NCI-H2107 treated with DMSO at 0.1 percent for 48 hours (cell line): ENCODE data around the gene DKC1.

Experiments used
- DNase-seq: peaks from one replicate; lab custom pipeline; 2025; ENCODE audit not compliant: unreplicated experiment; lab: John Stamatoyannopoulos, UW

DKC1 gene

DNA sequence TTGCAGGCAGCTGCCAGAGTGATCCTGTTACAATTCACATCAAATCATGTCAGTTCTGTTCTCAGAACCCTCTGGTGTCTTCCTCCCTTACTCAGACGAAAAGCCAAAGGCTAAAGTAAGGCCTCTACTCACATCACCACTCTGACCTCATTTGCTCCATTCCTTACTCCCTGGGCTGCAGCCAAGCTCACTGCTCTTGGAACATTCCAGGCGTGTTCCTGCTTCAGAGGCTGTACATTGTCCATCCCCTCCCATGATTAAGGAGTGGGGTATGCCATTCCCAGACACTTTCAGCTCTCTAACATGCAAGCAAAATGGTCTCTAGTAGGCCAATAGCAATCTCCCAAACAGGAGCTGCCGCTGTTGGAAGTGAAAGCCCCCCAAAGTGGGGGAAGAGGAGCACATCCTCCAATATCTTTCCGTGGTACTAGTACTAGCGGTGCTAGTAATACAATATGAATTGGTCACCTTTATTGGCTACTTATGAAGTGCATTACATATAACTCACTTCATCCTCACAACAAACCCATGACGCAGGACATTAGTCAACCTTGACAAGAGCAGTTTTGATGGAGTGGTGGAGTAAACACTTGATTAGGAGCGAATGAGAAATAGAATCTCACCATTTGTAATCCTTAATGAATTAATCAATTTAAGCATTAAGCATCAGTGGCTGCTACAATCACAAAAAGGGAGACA lies 26.8 kb upstream of the DKC1 start:
- no peak for DNase-seq

GRCh38 chrX:154737136-154737535 lies 25.5 kb upstream of the DKC1 start:
- DNase-seq = no peak

GRCh38 chrX:154738011-154738738 lies 24.5 kb upstream of the DKC1 start:
- no peak for DNase-seq

DNA sequence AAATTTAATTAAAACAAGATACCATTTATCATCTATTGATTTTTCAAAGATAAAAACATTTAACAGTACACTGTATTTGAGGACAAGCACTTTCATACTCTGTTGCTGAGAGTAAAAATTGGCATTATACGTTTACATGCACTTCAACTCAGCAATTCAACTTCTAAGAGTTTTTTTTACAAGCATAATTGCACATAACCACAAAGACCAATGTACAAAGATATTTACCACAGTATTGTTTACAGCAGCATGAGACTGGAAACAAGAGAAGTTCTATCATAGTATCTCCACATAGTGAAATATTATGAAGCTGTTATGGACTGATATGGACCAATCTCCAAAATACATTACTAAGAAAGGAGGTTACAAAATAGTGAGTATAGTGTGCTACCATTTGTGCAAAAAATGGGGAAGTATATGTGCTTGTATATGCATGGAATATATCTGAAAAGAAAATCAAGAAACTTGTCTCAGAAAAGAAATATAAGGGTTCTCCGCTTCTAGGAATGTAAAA lies 22.7 kb upstream of the DKC1 start:
- no peak for DNase-seq

DNA sequence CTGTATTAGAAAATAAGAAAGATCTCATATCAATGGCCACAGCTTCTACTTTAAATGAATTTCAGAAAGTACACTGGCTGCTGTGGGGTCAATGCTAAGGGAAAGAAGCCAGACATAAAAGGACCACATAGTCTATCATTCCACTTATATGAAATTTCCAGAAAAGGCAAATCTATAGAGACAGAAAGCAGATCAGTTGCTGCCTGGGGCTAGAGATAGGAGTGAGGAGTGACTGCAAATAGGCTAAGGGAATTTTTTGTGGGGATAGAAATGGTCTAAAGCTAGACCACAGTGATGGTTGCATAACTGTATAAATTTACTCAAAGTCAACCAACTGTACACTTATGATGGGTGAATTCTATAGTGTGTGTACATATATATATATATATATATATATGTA lies 20.1 kb upstream of the DKC1 start:
- no peak for DNase-seq

DNA sequence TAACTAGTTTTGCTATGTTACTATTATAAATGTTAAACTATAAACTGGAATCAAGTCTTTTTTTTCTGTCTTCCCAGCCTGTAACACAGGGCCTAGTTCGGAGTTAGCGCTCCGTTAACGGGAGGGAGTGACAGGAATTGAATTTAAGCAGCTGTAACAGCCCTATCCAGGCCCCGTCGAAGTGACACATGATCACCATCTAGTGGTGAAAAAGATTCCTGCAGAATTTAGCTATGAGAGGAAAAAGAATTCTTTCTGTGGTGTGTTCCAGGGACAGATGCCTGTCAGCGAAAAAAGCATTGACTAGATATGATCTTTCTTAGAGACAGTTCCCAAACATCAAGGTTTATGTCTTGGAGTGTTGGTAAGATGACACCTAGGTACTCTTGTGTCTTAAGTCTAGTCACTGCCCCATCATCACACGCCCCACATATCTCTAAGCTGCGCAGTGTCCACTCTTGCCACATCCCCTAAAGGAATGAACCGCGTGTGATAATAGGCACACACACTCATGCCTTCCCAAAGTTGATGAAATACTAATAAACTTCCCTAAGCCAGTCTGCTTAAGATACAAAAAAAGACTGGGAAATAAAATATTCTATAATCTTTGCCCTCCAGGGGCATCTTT lies 13.8 kb upstream of the DKC1 start:
- DNase-seq = peak; percentile 71

GRCh38 chrX:154749856-154750255 lies 12.8 kb upstream of the DKC1 start:
- no peak for DNase-seq

DNA sequence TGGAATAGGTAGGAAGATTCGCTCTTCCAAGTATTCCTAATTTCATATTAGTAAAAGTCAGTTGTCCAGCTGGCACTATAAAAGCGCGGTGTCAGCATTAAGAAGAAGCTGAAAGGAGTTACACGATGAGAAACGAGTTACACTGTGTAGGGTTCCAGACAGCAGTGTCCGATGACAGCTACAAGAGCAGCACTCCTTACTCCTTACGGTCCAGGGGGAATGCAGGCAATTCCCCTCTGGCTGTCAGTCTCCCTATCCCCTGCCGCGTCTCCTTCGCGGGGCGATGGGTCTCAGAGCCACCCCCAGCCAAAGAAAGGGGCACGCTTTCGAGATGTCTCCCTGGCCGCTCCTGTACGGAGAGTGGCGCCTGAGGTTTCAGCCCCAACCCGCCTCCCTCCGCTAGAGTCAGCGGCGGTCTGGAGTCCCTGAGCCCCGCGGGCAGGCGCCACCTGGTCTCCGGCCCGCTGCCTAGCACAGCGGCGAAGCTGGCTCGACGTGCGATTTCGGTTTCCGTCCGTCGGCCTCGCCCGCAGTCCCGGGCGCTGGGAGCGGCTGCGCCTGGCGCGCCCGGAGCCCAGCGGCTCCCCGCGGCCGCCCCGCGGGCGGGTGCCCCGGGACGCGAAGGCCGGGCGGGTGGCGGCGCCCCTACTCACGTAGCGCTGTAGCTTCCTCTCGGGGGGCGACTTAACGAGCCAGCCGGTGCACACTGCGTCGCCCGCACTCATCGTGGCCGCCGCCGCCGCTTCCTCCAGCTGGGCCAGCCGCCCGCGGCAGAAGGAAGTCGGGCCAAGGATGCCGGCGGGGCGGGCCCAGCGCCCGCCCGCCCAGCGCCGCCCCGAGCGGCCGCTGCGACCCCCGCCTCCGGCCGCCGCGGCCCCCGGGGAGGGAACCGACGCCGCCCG lies 12.1 kb upstream of the DKC1 start, which contains the start of gene GAB3:
Gene GAB3 (minus strand): TSS at position 777 of the 902 bp plus-strand sequence. CDS start 52 bp downstream, at position 725.
- DNase-seq = peak; percentile 21

DNA sequence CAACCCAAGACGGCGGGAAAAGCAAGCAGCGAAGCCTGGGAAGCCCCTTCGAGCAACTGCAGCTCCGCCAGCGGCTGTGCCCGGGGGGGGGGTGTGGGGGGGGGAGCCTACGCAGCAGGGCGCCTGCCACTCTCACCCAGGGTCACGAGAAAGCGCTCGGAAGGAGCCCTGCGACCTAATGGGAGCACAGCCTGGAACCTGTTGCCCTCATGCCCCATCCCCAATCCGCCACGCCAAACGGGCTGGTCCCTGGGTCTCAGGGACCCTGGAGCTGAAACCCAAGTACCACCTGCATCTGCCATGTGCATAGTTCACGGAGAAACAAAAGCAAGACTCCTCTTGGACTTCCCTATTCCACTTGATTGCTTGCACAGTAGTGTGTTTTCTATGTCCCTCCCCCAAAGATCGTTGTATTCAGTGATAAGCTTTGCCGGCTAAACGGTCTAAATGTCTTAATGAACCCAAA lies 11.4 kb upstream of the DKC1 start:
- no peak for DNase-seq

DNA sequence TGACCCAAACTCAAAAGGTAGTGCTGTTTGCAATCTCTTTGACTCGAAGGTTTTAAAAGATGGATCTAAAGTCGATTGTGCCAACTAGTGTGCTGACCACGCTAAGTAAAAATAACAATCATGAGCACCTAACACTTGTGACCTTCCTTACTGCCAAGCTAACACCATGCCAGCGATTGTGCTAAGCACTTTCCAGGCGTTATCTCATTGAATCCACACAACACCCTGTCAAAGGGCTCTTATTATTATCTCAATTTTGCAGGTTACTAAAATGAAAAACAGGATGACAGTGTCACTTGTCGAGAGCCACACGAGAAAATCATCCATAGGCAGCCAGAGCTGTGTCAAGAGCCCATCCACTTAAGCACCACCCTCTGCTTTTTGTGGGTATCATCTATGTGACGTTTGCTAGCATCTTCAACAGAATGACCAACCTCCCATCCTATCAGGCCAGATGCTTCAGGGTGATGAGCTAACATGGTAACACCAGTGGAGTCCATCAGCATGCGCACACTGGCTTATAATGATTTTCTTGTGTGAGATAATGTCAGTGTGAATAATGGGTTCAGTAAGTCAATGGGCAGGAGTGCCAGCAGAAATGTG lies 10.9 kb upstream of the DKC1 start:
- DNase-seq = no peak

- no peak for DNase-seq
These were observed 4.0 kb upstream of the DKC1 start for GRCh38 chrX:154758696-154759095.

- peak; percentile 41 for DNase-seq
These were observed 607 bp upstream of the DKC1 start for GRCh38 chrX:154761977-154762536.

DNA sequence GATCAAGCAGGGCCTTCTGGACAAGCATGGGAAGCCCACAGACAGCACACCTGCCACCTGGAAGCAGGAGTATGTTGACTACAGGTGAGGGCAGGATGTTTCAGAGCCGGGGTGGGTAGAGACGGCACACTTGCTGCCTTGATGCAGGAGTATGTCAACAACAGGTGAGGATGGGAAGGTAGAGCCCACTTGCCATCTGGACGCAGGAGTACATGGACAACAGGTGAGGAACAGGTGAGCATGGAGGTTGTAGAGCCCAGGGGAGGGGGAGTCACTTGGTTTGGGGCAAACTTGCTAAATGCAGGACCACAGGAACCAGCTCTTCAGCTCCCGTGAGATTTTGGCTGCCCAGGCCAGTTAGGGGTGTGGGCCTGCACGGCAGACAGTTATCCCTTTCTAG lies 12.0 kb downstream of the DKC1 start:
- DNase-seq = no peak

- DNase-seq = no peak
These were observed 13.0 kb downstream of the DKC1 start for GRCh38 chrX:154775419-154776349.

- DNase-seq = no peak
These were observed 14.1 kb downstream of the DKC1 start for GRCh38 chrX:154776753-154777152.

DNA sequence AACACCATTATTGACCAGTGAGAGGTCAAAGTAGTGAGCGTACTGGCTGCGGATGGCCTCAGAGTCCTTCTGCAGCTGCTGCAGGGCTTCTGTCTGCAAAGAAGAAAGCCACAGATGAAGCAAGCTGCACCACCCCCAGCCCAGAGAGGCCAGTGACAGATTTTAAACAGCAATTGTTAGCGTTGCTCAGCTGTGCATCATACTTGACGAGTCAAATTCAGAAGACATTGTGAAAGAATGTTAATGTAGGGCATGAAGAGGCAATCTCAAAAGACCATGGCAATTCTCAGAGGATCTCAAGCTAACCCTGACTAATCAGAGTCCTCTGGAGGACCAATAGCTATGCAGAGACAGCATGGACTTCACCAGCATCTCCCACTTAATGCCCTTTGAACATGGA lies 16.6 kb downstream of the DKC1 start:
- no peak for DNase-seq

DNA sequence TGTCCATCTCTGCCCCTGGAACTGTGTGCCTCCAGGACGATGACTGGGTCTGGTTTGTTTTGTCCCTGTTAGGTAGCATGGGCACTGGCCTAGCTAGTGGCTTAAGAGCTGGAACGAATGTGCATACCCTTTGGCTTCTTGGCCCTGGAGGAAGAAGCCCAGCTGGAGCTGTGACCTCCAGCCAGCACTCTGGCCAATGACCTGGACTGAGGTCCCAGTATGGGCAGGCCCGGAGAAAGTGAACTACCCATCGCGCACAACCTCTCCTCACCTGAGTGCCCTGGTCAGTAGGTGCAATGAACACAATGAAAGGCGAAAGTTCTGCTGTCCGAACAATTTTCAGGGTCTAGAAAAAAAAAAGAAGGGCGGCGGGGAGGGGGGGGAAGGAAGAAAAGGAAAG lies 18.3 kb downstream of the DKC1 start:
- no peak for DNase-seq

DNA sequence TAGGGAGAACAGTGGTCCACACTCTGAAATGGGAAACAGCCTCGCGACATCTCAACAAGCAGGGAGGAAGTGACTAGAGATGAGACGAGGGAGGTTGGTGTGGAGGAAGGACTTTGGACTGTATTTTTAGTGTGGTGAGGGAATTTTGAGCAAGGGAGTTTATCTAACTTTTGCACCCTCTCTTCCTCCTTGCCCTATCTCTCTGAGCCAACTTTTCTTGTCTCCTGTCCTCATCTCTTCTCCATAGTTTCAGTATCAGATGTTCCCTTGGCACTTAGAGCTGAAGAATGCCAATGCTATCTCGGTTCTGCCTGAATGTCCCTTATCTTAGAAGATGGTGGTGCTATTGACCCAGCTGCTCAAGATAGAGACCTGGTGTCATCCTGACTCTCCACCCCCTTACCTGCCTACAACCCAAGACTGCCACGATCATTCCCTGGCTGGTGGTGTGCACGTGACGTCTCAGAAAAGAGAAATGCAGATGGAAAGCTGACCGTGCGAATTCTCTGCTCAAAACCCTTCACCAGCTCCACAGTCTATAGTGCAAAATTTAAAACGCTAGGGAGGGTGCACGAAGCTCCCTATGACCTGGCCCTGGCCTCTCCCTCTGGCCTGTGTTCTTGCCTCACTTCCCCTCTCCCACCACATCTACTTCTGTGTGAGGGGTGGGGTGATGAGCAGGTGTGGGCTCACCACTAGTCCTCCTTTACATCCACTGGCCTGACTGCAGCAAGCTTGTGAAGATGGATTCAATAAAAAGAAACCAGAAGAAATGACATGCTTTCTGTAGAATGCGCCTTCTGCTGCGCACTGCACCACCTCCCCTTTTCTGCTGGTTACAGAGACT lies 21.7 kb downstream of the DKC1 start:
- no peak for DNase-seq
